H1 (cell line): Measurements from ENCODE around the gene LDHB. TPM values are rescaled to one million over a fixed set of nuclear protein-coding genes. Genes with fewer than 3 reads are reported as not detected.

ENCODE experiments used
- ATF3 ChIP-seq: IDR thresholded peaks from 2 replicates; pipeline ENCODE4 v1.6.1; 2011; ENCODE audit warnings: low read depth, mild to moderate bottlenecking, low read length; ENCODE audit not compliant: insufficient read depth
- CTBP2 ChIP-seq: IDR thresholded peaks from 2 replicates; pipeline ENCODE4 v1.7.0; 2011; ENCODE audit warnings: borderline replicate concordance, mild to moderate bottlenecking, moderate library complexity, mixed read lengths, low read length; ENCODE audit not compliant: insufficient read depth, insufficient read length
- KDM1A ChIP-seq: fragments of 200-600, 300-600 bp; sonication (generic); IDR thresholded peaks from 2 replicates; pipeline ENCODE4 v1.7.1; 2016; ENCODE audit warnings: mild to moderate bottlenecking, low read length, borderline replicate concordance
- MAX ChIP-seq: IDR thresholded peaks from 2 replicates; pipeline ENCODE4 v1.6.1; 2012; ENCODE audit warnings: inconsistent platforms
- POU5F1 ChIP-seq: IDR thresholded peaks from 2 replicates; pipeline ENCODE4 v1.6.1; 2011; ENCODE audit warnings: low read depth, mild to moderate bottlenecking, low read length, moderate library complexity
- SIN3A ChIP-seq, 2 experiments: IDR thresholded peaks in 1 of 2; conservative IDR thresholded peaks in 1 of 2; 2 replicates each; pipeline ENCODE4 v1.6.1; 2011 to 2012; ENCODE audit warnings: low read length in 2 of 2, improper control_type of control experiment in 1 of 2, low read depth in 1 of 2, mild to moderate bottlenecking in 1 of 2
- polyA plus RNA-seq, 7 experiments: library from polyadenylated mRNA; depleted of rRNA in 3 of 7; stranded (reverse) in 5 of 7; unstranded in 2 of 7; fragments of >200 nt in 5 of 7; fragments of 200-250 nt in 2 of 7; gene quantifications; 1 replicate in 5 of 7; 2 replicates in 1 of 7; 4 replicates in 1 of 7; pipeline versions ENCODE4 v1.2.1 to v1.2.3, GENCODE V29; 2011 to 2013; ENCODE audit warnings: missing spikeins in 2 of 7, mixed read lengths in 2 of 7
- total RNA-seq: library from RNA; stranded (reverse); fragmentation: NEBNext Ultra II Directional; extraction: Animal tissue kit (Norgen Biotek cat#: 25700); gene quantifications from 2 replicates; pipeline ENCODE4 v1.2.1, GENCODE V29; 2021

LDHB gene
- total and polyA plus RNA-seq, 2 of the 8 experiments (the other 6 are each of a cell fraction or from before 2014, with no cell fraction given) = 1,177 to 1,781 TPM

- TF ChIP-seq POU5F1 = no peak
- TF ChIP-seq SIN3A (conservative IDR thresholded peaks at IDR 0.05 in 1 of 2, IDR thresholded peaks at IDR 0.05 in 1 of 2; ENCODE audit: low read depth in 1 of 2, low read length in 2 of 2) = no peak
- no peak for TF ChIP-seq ATF3
- TF ChIP-seq KDM1A = no peak
- no peak for TF ChIP-seq MAX
- TF ChIP-seq CTBP2 = no peak
Measured at GRCh38 chr12:21690704-21691368, 33.2 kb upstream of the LDHB start (continued).
